Measurements from ENCODE around the gene CLASP1.
"Not testable (repeated sequence)": the region's sequence is repeated elsewhere in the genome, so short reads cannot be mapped to it uniquely, and the experiment has no call there.

The CLASP1 gene

GRCh38 chr2:121326628-121327027, 322.6 kb downstream of the CLASP1 start:
- no peak for DNase-seq (ENCODE audit: low read depth)
- H3K4me3 ChIP-seq (ENCODE audit: low read depth, low read length) = no peak overlapping the region
- TF ChIP-seq CTCF (IDR thresholded peaks at IDR 0.05; ENCODE audit: control insufficient read depth, extremely low read depth, insufficient read depth) = no peak

GRCh38 chr2:121324601-121325000, 324.7 kb downstream of the CLASP1 start:
- no peak for TF ChIP-seq CTCF (IDR thresholded peaks at IDR 0.05; ENCODE audit: control insufficient read depth, extremely low read depth, insufficient read depth)
- no peak for DNase-seq (ENCODE audit: low read depth)
- H3K4me3 ChIP-seq (ENCODE audit: low read depth, low read length) = no peak overlapping the region

GRCh38 chr2:121321476-121321875, 327.8 kb downstream of the CLASP1 start:
- no peak for TF ChIP-seq CTCF (IDR thresholded peaks at IDR 0.05; ENCODE audit: control insufficient read depth, extremely low read depth, insufficient read depth)
- H3K4me3 ChIP-seq (ENCODE audit: low read depth, low read length) = no peak overlapping the region
- DNase-seq (ENCODE audit: low read depth) = no peak

- no peak for TF ChIP-seq CTCF (IDR thresholded peaks at IDR 0.05; ENCODE audit: control insufficient read depth, extremely low read depth, insufficient read depth)
- H3K4me3 ChIP-seq (ENCODE audit: low read depth, low read length) = no peak overlapping the region
- DNase-seq (ENCODE audit: low read depth) = no peak
Measured at GRCh38 chr2:121319941-121320340, 329.3 kb downstream of the CLASP1 start.

- TF ChIP-seq CTCF (IDR thresholded peaks at IDR 0.05; ENCODE audit: control insufficient read depth, extremely low read depth, insufficient read depth) = no peak
- H3K4me3 ChIP-seq (ENCODE audit: low read depth, low read length) = no peak overlapping the region
- no peak for DNase-seq (ENCODE audit: low read depth)
Measured at GRCh38 chr2:121316986-121317385, 332.3 kb downstream of the CLASP1 start.

GRCh38 chr2:121313701-121314100, 335.6 kb downstream of the CLASP1 start:
- DNase-seq (ENCODE audit: low read depth) = not testable (repeated sequence)

GRCh38 chr2:121309801-121310200, 339.5 kb downstream of the CLASP1 start:
- no peak for DNase-seq (ENCODE audit: low read depth)
- H3K4me3 ChIP-seq (ENCODE audit: low read depth, low read length) = no peak overlapping the region
- TF ChIP-seq CTCF (IDR thresholded peaks at IDR 0.05; ENCODE audit: control insufficient read depth, extremely low read depth, insufficient read depth) = no peak

More at GRCh38 chr2:121313701-121314100, 335.6 kb downstream of the CLASP1 start:
- not testable (repeated sequence) for H3K4me3 ChIP-seq (ENCODE audit: low read depth, low read length)

Data from LNCaP clone FGC (cell line).